Type B pancreatic cell (in vitro differentiated cells): ENCODE data around the gene CDC42BPG. TPM values are rescaled to one million over a fixed set of nuclear protein-coding genes. Genes with fewer than 3 reads are reported as not detected.

Experiments
- DNase-seq: peaks from one replicate; pipeline ENCODE4 v3.0.0; 2021; ENCODE audit warnings: mixed read lengths; ENCODE audit not compliant: unreplicated experiment; ENCODE audit errors: extremely low spot score
- H3K27ac Mint-ChIP-seq: 2 replicates; pipeline ENCODE4 v1.8.0; 2021; ENCODE audit warnings: mild to moderate bottlenecking, mixed read lengths
- H3K27me3 Mint-ChIP-seq: 2 replicates; pipeline ENCODE4 v1.8.0; 2021; ENCODE audit warnings: mixed read lengths
- H3K36me3 Mint-ChIP-seq: 2 replicates; pipeline ENCODE4 v1.8.0; 2021; ENCODE audit warnings: mixed read lengths
- H3K4me1 Mint-ChIP-seq: one replicate; pipeline ENCODE4 v1.8.0; 2021; ENCODE audit warnings: mixed read lengths; ENCODE audit not compliant: unreplicated experiment
- H3K4me3 Mint-ChIP-seq: 2 replicates; pipeline ENCODE4 v1.8.0; 2021; ENCODE audit warnings: mild to moderate bottlenecking, mixed read lengths
- H3K9me3 Mint-ChIP-seq: 2 replicates; pipeline ENCODE4 v1.8.0; 2021; ENCODE audit warnings: mixed read lengths
- total RNA-seq: library from RNA; stranded (reverse); gene quantifications from 2 replicates; pipeline ENCODE4 v1.2.1, GENCODE V29; 2021; ENCODE audit warnings: low replicate concordance
- TF ChIP-seq, protein P1 (sequence below): fragments of 200-600 bp; sonication (generic); conservative IDR thresholded peaks from 2 replicates; pipeline ENCODE4 v1.5.0; 2021; ENCODE audit warnings: antibody characterized with exemption, mild to moderate bottlenecking

Gene CDC42BPG
- total RNA-seq, 1 donor from 2014 or later: 20.1 TPM

DNA sequence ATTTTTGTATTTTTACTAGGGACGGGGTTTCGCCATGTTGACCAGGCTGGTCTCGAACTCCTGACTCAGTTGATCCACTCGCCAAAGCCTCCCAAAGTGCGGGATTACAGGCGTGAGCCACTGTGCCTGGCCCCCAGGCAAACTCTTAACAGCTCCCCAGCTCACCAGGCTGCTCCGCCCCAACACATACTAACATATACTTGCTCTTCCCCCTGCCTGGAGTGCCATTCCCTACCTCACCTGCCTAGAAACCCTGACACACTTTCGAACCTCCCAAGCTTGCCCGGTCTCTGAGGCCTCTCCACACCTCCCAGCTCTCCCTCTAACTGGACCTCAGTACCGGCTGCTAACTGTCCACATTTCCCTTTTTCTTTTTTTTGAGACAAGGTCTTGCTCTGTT is 49.9 kb downstream of the CDC42BPG start:
- DNase-seq: no peak
- no peaks in the 10 kb centered on the region for H3K4me1 Mint-ChIP-seq
- H3K27ac Mint-ChIP-seq: no peak overlapping the region
- no peaks in the 10 kb centered on the region for H3K9me3 Mint-ChIP-seq
- TF ChIP-seq, protein P1, sequence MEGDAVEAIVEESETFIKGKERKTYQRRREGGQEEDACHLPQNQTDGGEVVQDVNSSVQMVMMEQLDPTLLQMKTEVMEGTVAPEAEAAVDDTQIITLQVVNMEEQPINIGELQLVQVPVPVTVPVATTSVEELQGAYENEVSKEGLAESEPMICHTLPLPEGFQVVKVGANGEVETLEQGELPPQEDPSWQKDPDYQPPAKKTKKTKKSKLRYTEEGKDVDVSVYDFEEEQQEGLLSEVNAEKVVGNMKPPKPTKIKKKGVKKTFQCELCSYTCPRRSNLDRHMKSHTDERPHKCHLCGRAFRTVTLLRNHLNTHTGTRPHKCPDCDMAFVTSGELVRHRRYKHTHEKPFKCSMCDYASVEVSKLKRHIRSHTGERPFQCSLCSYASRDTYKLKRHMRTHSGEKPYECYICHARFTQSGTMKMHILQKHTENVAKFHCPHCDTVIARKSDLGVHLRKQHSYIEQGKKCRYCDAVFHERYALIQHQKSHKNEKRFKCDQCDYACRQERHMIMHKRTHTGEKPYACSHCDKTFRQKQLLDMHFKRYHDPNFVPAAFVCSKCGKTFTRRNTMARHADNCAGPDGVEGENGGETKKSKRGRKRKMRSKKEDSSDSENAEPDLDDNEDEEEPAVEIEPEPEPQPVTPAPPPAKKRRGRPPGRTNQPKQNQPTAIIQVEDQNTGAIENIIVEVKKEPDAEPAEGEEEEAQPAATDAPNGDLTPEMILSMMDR: no peak
- no peak overlapping the region for H3K4me3 Mint-ChIP-seq
- no peaks in the 10 kb centered on the region for H3K36me3 Mint-ChIP-seq
- no peaks in the 10 kb centered on the region for H3K27me3 Mint-ChIP-seq

DNA sequence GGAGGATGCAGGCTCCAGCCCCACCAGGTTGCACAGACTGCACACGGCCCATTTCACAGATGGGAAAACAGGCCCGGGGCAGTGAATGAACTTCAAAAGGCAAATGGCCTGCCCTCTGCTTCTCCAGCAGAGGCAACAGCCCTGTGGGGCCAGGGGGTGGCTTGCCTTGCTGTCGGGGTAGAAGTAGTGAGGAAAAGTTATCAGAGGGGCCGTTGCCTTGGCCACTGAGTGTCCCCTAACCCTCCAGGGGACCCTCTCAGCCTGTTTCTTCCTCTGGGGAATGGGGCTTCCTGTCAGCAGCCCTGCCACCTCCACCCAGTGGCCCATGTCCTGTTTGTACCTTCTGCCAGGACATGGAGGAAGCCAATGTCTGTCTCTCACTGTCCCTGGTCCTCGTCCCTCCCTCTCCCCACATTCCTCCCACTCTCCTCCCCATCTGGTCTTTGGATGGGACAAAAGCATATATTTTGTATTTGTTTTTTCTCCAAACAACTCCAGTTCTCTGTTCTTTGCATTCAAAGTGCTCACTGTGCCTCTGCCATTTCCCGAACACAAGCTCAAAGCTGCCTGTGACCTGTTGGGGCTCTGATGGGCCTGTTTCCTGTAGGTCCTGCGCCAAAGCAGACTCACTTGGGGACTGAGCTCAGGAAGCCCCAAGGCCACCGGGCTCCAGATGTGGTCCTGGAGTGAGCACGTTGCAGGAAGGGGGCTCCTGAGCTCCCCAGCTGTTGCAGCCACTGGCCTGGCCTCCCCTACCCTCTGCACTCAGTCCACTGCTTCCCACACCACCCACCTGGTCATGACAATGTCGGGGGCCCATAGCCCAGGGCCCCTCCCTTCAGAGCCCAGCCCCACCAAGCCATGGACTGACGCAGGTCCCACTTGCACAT is 50.9 kb downstream of the CDC42BPG start:
- H3K4me3 Mint-ChIP-seq: no peak overlapping the region
- no peaks in the 10 kb centered on the region for H3K9me3 Mint-ChIP-seq
- TF ChIP-seq, protein P1: no peak
- DNase-seq: no peak
- no peak overlapping the region for H3K27ac Mint-ChIP-seq
- no peaks in the 10 kb centered on the region for H3K27me3 Mint-ChIP-seq
- no peaks in the 10 kb centered on the region for H3K4me1 Mint-ChIP-seq
- no peaks in the 10 kb centered on the region for H3K36me3 Mint-ChIP-seq

DNA sequence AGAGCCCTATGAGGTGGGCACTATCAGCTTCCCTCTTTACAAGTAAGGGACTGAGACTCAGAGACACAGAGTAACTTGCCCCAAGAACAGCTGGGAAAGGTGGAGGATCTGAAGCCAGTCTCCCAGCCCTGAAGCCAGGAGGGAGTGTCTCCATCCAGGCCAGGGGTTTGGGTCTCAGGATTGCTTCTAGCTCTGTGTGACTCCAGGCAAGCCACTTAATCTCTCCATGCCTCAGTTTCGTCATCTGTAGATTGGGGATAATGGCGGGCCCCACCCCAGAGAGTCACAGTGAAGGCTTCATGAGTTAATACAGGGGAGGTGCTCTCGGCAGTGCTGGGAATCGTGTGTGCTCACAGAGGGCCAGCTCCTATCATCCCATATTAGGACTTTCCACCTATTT is 52.0 kb downstream of the CDC42BPG start:
- no peak overlapping the region for H3K4me3 Mint-ChIP-seq
- no peaks in the 10 kb centered on the region for H3K4me1 Mint-ChIP-seq
- no peak for DNase-seq
- H3K36me3 Mint-ChIP-seq: no peaks in the 10 kb centered on the region
- TF ChIP-seq, protein P1: no peak
- no peaks in the 10 kb centered on the region for H3K9me3 Mint-ChIP-seq
- H3K27ac Mint-ChIP-seq: no peak overlapping the region
- no peaks in the 10 kb centered on the region for H3K27me3 Mint-ChIP-seq

DNA sequence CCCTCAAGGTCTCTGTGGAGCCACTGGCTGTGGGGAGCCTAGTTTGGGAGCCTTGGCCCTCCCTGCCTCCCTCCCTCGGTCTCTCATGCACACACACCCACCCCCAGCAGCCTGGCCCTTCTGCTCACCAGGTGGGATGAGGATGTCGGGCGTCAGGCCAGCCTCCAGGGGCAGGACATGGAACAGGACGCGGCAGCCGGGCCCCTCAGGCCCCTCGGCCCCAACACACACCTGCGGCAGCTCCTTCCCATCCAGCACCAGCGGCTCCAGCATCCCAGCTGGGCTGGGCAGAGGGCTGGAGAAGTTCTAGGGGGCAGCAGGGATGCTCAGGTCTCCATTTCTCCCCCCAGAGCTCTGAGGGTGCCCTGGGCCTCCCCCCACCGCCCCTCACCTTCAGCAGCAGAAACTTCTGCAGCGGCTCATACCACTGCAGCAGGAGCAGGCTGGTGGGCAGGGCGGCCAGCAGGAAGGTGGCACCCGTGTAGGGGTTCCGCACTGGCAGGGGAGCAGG is 52.6 kb downstream of the CDC42BPG start:
- H3K4me3 Mint-ChIP-seq: no peak overlapping the region
- no peak for DNase-seq
- H3K36me3 Mint-ChIP-seq: no peaks in the 10 kb centered on the region
- no peaks in the 10 kb centered on the region for H3K27me3 Mint-ChIP-seq
- H3K9me3 Mint-ChIP-seq: no peaks in the 10 kb centered on the region
- TF ChIP-seq, protein P1: no peak
- H3K4me1 Mint-ChIP-seq: no peaks in the 10 kb centered on the region
- no peak overlapping the region for H3K27ac Mint-ChIP-seq

DNA sequence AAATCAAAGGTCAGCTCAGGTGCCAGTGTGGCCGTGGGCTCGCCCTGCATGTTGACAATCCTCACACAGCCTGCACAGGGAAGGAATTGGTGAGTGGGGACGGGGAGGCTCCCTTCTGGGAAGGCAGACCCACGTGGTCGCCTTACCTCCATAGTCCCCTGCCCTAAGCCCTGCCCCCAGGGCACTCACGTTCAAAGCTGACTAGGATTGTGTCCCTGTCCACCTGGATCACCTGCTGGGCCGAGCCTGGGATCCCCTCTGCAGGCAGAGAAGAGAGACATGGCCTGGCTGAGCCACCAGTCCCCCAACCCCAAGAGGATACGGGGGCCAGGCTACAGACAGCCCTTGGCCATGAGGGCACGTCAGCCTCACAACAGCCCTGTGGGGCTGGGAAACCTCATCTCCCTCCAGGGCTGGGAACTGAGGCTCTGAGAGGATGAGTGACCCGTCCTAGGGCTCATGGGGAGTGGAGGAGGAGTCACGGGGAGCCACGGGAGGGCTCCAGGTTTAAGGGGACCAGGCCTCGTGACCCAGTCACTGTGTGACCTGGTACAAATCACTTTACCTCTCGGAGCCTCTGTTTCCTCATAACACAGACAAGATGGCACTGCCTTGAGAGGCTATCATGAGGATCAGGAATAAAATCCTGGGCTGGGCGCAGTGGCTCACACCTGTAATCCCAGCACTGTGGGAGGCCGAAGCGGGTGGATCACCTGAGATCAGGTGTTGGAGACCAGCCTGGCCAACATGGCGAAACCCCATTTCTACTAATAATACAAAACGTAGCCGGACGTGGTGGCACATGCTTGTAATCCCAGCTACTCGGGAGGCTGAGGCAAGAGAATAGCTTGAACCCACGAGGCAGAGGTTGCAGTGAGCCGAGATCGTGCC is 54.0 kb downstream of the CDC42BPG start:
- no peak for DNase-seq
- Mint-ChIP-seq H3K4me1 (no peaks in the 10 kb centered on the region), H3K27me3 (no peaks in the 10 kb centered on the region), H3K9me3 (no peaks in the 10 kb centered on the region), H3K36me3 (no peaks in the 10 kb centered on the region), H3K4me3 (no peak overlapping the region), H3K27ac (no peak overlapping the region)
- TF ChIP-seq, protein P1: no peak
